Right hindlimb (tissue), 1 donor: ENCODE results near the gene GRK5.
"Not testable (repeated sequence)": the region's sequence is repeated elsewhere in the genome, so short reads cannot be mapped to it uniquely, and the experiment has no call there.

ENCODE experiments used
- DNase-seq: peaks from one replicate; pipeline ENCODE4 v3.0.0-alpha.2; 2018

The GRK5 gene

GRCh38 chr10:119207366-119207666 is at the start of gene GRK5:
Gene GRK5, plus strand, starts transcription at chr10:119207571. Its CDS starts 347 bp downstream, at chr10:119207918.
- DNase-seq, result peak; percentile 98

GRCh38 chr10:119159332-119159731 is 48.0 kb upstream of the GRK5 start:
- no peak for DNase-seq

GRCh38 chr10:119161680-119162451 is 45.5 kb upstream of the GRK5 start:
- no peak for DNase-seq

- no peak for DNase-seq
These were observed 44.8 kb upstream of the GRK5 start for GRCh38 chr10:119162452-119163092.

- peak; percentile 82 for DNase-seq
These were observed 41.9 kb upstream of the GRK5 start, which contains the start of gene SFXN4 for GRCh38 chr10:119165171-119166117. Gene SFXN4, minus strand, starts transcription at chr10:119165714. Its CDS starts 67 bp downstream, at chr10:119165647.

GRCh38 chr10:119166118-119166500 is 41.3 kb upstream of the GRK5 start:
- DNase-seq, result no peak

GRCh38 chr10:119166564-119166963 is 40.8 kb upstream of the GRK5 start:
- DNase-seq, result no peak

GRCh38 chr10:119167041-119167440 is 40.3 kb upstream of the GRK5 start:
- no peak for DNase-seq

GRCh38 chr10:119174109-119174508 is 33.3 kb upstream of the GRK5 start:
- no peak for DNase-seq

GRCh38 chr10:119176166-119176565 is 31.2 kb upstream of the GRK5 start:
- DNase-seq, result no peak

- no peak for DNase-seq
These were observed 29.5 kb upstream of the GRK5 start for GRCh38 chr10:119177708-119178371.

GRCh38 chr10:119178372-119179119 is 28.8 kb upstream of the GRK5 start, which contains the start of gene PRDX3:
Gene PRDX3, minus strand, starts transcription at chr10:119178812. Its CDS starts 22 bp downstream, at chr10:119178790.
- DNase-seq, result peak; percentile 96

- not testable (repeated sequence) for DNase-seq
These were observed 26.4 kb upstream of the GRK5 start for GRCh38 chr10:119180850-119181400.

GRCh38 chr10:119183664-119184412 is 23.5 kb upstream of the GRK5 start:
- DNase-seq, result no peak

- DNase-seq, result no peak
These were observed 17.5 kb upstream of the GRK5 start for GRCh38 chr10:119189811-119190282.

GRCh38 chr10:119190353-119190752 is 17.0 kb upstream of the GRK5 start:
- no peak for DNase-seq

GRCh38 chr10:119190954-119191785 is 16.2 kb upstream of the GRK5 start:
- no peak for DNase-seq

GRCh38 chr10:119191881-119192280 is 15.5 kb upstream of the GRK5 start:
- no peak for DNase-seq

- no peak for DNase-seq
These were observed 9.4 kb upstream of the GRK5 start for GRCh38 chr10:119197921-119198320.

GRCh38 chr10:119198438-119198837 is 8.9 kb upstream of the GRK5 start:
- no peak for DNase-seq
